HG03159 (cell line): Measurements from ENCODE around the gene BICD1.
"Not testable (repeated sequence)": the region's sequence is repeated elsewhere in the genome, so short reads cannot be mapped to it uniquely, and the experiment has no call there.

Experiments used
- ATAC-seq: cut with Tn5 transposase; IDR thresholded peaks from one replicate; pipeline ENCODE4 v1.9.1; 2021; ENCODE audit warnings: mild to moderate bottlenecking, moderate library complexity; ENCODE audit not compliant: unreplicated experiment

BICD1 gene

DNA sequence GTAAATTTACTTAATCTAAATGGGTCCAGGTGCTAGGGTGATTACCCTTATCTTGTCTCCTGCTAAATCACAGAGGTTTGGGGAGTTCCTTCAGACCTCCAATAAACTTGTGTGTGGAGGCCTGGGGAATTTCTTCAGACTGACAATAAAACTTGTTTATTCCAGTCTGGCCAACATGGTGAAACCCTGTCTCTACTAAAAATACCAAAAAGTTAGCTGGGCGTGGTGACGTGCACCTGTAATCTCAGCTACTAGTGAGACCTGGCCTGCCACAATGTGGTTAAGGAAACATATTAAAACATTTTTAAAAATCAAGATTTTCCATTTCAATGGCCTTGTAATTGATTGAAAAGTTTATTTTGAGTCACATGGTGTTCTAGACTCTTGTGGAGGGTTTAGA lies 165.8 kb downstream of the BICD1 start:
- no peak for ATAC-seq

DNA sequence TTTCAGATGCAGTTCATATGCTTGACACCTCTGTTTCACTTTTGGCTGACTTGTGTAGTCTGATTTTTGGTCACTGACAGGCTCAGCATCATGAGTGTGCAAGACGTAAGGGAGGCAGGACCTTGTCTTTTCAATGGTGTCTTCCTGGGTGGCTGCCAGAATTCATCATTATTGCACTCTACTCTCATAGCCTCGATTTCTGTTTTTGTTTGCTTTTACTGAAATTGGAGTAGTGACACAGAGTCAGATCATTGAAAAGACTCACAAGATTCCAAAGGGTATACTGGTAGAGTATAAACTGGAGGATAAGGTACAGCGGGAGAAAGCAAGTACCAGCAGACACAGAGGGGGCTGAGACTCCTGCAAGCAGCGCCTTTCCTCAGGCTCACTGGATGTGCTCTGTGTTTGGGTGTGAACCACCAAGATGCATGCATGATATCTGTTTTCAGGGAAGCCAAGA lies 166.4 kb downstream of the BICD1 start:
- peak; percentile 53 for ATAC-seq

DNA sequence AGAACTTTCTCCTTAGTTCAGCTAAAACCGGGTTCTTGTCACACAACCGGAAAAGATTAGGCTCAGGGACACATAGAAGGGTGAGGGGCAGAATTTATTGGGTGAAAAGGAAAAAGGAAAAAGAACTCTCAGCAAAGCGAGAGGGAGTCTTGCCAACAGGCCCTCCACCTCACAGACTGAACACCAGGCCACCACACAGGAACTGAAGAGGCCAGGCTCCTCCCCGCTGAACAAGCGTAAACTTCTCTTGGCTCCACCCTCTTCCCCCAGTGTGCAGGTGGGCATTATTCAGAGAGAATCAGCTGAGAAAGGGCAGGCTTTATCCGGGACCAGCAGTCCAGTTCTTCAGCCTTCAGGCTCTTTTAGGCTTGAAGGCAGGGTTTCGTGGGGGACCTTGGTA lies 167.1 kb downstream of the BICD1 start:
- peak; percentile 83 for ATAC-seq

DNA sequence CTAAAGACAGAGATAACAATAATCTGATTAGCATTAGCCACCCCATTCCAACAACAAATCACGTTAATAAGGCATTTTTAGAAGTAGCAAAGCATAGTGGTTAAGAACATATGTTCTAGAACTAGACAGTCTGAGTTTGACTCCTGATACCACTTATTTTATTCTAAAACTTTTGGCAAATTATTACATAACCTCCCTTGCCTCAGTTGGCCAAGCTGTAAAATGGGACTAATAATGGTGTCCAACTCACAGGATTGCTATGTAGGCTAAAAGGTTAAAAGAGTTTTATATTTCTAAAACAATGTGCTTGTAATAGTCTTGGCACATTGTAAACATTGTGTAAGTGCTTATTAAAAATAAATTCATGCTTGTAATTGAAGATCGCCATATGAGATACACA lies 168.0 kb downstream of the BICD1 start:
- ATAC-seq, result no peak

DNA sequence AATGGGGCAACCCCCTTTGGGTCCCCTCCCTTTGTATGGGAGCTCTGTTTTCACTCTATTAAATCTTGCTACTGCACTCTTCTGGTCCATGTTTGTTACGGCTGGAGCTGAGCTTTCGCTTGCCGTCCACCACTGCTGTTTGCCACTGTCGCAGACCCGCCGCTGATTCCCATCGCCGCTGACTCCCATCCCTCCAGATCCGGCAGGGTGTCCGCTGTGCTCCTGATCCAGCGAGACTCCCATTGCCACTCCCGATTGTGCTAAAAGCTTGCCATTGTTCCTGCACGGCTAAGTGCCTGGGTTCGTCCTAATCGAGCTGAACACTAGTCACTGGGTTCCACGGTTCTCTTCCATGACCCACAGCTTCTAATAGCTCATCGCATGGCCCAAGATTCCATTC lies 168.9 kb downstream of the BICD1 start:
- not testable (repeated sequence) for ATAC-seq

DNA sequence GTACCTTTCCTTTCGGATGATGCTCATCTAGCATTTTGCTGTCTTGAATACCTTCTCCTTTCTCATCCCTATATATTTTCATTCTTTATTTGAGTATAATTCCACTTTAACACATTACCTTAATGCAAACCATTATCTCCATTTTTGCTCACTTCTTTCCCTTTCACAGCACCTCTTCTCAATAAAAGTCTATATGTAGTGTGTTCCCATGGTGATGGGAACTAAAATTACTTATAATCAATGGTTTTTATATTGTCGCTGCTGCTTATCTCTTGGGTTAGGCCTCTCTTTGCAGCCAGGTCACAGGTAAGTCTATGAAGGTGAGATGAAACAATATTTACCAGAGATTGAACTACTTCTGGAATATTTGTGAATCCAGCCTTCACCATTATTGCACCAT lies 171.1 kb downstream of the BICD1 start:
- ATAC-seq, result no peak

DNA sequence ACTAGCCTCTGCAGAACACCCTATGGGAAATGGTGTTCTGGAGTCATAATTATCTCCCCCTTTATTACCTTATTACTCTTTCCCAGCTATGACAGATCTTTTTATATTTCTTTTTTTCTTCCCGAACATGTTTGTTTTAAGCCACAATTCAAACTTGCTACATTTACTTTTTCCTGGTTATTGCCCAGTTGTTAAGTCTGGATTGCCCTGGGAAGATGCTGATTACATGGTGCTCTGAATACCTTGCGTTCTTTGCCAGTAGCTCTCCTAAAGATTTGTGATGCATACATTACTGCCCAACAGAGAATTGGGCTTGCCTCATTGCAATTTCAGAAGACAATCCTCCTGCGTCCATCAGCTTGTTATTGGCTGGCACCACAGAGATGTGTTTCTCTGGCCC lies 174.5 kb downstream of the BICD1 start:
- ATAC-seq, result no peak

DNA sequence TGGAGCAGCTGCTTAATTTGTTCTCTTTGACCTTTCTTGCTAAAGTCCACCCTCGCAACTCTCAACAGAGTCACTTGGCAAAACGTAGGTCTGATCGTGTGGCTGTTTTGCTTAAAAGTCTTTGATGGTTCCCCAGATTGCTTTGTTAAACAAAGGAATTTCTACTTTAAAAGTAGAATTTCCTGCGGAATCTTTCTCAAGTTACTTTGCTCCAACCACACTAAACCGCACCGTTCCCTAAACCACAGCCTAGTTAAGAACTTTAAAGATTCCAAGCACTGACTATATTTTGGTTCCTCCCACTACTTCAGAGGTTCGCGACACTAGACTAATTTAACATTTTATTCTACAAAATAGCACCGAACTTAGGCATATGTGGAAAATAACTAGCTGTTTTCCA lies 177.9 kb downstream of the BICD1 start:
- no peak for ATAC-seq

DNA sequence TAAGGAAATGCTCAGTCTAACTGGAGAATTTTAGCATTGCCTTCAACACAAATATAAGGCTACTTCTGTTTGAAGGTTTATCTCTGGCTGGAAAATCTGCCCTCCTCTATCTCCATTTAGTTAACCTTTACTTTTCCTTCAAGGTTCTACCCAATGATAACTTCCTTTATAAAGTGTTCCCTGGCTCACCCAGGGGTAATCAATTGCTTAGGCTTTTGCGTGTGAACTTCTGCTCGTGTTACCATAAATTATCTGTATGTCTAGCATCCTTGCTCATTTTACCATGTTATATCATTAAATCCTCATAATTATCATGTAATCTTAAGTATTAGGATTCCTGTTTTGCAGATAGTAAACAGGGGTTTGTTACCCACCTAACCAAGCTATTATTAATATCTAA lies 178.4 kb downstream of the BICD1 start:
- ATAC-seq, result no peak

DNA sequence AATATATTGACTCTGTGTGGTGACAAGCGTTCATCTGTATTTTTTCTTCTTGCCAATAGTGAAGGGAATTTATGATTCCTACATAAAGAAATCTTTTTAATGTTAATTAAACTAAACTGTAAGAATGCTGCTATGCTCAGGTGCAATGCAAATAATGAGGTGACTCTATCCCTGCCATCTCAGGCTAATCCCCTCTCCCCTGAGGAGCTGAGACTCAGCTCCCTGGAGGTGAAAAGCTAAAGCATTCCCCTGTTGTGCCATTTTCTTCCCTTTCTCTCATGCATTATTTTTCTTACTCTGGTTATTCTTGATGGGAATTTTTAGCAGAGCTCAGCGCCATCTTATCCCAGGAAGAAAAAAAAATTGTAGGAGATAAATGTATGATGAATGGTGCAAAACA lies 178.8 kb downstream of the BICD1 start:
- ATAC-seq, result no peak

DNA sequence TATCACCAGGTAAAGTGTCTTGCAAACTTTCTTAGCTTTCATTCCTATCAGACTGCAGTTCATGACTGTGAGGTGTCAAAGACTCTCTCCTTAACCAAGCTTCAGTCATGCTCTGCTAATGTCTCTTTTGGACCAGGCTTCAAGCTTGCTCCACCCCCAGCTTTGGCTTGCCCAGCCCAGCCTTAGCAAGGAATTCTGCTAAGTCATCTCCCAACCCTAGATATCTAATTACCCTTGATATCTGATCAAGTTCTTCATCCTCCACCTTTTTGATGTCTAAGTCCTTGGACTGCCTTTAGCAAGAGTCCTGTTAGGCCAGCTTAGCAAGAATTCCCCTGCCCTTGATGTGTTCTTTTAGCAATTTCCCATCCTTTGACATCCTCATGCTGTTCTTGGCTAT lies 183.8 kb downstream of the BICD1 start:
- no peak for ATAC-seq

DNA sequence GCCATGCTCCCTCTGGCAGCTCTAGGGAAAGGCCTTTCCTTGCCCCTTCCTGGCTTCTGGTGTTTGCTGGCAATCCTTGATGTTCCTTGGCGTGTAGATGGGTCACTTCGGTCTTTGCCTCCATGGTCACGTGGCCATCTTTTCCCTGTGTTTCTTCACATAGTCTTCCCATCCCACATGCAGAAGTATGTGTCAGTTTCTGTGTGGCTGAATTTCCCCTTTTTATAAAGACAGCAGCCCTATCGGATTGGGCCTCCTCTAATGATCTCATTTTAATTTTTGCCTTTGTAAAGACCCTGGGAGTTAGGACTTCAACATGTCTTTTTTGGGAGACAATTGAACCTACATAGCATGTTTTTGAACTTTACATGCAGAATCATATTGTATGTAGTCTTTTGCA lies 185.5 kb downstream of the BICD1 start:
- ATAC-seq, result no peak

DNA sequence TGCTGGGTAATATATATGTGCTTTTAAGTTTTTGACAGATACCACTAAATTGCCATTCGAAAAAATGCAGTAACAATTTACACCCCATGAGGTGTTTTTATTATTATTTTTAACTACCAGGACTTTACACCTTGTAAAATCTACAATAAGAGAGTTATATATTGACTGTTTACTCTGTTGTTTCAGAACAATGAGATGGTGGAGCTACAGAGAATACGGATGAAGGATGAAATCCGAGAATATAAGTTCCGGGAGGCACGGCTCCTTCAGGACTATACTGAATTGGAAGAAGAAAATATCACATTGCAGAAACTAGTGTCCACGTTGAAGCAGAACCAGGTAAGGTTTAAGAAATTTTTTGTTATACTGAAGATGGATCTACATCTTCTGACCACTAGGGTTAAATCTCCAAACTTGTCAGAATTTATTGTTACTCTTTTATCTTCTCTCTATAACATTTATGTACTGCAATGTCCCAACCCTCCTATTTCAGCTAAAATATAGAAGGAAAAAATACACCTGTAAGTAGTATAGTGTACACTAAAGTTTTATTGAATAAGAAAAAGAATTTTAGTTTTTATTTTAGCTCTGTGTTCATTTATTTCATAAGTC lies 187.3 kb downstream of the BICD1 start:
- ATAC-seq, result no peak

DNA sequence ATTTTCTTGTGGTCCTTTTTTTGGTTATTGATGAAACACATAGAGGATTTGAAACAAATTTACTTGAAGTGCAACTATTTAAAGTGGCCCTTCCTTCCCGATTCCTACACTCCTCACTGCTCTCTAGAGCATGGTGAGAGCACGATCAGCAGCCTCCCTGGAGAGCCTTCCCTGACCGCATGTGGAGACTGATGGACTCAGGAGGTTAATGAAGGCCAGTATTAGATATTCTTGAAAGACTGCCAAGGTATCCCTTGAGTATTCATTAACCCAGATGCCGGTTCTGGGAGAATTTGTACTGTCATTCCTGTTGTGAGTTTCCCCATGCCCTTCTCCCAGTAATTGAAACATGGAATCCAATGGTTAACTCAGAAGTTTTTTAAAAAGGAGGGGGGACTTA lies 189.9 kb downstream of the BICD1 start:
- no peak for ATAC-seq

DNA sequence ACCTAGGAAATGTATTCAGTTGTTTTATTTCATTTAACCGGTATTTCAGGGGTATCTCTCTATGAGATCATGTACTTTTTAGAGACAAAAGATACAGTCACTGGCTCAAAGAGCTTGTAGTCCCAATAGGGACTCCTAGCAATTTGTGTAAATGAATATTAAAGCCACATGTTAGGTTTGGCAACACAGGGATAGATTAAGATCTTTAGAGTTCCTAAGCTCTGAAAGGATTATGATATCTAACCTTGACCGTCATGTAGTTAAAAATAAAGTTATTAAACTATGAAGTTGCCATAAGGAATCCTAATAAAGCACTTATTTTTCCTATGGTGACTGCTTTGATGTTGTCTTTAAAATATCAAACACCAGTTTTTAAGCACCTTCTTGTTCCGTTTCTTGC lies 192.3 kb downstream of the BICD1 start:
- no peak for ATAC-seq

DNA sequence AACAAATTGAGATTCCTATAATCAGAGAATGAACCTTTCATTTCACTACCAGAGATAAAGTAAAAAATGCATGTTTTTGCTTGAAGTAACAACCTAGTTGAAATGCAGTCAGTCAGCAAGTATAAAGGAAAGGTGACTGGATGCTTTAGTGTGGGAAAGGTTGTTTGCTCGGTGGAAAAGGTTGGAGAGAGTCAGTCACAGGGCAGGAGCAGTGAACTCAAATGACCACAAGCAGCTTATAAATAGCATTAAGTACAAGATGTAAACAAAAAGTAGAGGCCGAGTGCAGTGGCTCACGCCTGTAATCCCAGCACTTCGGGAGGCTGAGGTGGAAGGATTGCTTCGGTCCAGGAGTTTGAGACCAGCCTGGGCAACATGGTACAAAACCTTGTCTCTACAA lies 194.6 kb downstream of the BICD1 start:
- ATAC-seq, result no peak

DNA sequence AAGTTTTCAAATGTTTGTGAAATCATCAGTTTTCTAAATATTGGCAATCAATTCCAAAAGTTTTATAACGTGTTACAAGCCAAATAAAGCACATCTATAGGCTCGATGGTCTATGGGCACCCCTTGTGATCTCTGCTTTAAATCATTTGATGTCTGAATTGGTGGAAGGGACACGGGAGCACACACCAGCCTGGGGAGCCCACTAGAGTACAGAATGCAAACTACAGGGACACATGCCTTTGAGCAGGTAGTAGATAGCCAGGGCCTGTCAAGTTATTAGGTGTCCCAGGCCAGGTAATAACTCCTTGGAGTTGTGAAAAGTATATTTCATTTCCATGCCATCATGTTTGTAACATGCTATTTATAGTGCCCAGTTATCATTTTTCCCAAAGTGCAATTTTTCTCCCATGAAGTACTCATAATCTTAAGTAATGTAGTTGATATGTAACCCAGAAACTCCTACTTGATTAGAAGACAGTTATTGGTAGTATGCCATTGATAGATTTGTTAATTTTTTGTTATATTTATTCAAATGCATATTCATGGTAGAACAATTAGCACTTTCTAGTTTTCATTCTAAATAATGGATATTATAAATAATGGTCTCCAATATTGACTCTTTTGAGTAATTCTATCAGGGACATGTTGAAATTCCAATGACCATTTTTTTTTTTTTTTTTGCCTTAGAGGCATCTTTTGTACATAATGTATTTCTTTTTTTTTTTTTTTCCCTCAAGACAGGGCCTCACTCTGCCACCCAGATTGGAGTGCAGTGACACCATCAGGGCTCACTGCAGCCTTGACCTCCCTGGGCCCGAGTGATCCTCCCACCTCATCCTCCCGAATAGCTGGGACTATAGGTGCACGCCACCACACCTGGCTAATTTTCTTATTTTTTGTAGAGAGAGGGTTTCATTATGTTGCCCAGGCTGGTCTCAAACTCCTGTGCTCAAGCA lies 195.8 kb downstream of the BICD1 start:
- ATAC-seq, result peak; percentile 89

DNA sequence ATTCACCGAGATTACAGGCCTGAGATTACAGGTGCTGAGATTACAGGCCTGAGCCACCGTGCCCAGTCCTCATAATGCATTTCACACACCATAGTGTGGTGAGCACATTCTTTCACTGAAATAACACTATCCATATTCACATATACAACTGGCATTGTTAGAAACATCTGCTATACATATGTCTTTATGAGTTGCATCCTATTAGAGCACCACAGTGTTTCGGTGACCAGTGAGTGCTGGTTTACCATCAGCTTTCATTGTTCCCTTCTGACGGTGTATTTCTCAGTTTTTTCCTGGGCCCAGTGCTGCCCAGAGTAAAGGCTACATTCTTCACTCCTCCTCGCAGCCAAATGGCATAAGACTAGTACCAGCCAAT lies 196.5 kb downstream of the BICD1 start:
- no peak for ATAC-seq

DNA sequence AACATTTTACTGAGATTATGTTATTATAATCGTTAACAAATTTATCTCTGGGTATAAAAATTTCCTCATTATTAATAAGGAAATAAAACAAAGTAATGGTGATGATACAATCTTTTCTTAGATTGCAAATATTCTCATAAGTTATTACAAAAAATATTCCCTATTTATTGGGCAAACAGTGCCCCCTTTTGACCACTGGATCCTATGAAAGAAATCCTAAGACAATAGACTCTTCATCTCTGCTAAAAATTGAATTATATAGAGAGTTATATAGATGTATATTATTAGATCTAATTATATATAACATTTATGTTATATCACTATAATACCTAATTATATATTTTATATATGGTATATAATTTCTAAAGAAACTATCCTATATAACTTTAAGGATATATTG lies 198.5 kb downstream of the BICD1 start:
- ATAC-seq, result no peak

DNA sequence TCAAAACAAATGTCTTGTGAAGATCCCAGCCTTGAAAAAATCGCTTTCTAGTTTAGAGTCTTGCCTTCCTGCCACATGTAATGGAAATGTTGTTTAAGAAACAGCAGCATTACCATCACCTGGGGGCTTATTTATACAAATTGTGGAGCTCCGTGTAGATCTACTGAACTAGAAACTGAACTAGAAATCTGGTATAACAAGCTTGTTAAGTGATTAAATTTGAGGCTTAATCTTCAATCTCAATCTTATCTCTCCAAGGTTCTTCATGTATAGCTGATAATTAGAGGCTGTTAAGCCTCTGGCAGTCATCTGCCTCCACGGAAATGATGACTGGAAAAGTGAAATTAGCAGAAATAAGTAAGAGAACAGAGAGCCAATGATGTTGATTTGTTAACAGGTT lies 200.7 kb downstream of the BICD1 start:
- ATAC-seq, result no peak

DNA sequence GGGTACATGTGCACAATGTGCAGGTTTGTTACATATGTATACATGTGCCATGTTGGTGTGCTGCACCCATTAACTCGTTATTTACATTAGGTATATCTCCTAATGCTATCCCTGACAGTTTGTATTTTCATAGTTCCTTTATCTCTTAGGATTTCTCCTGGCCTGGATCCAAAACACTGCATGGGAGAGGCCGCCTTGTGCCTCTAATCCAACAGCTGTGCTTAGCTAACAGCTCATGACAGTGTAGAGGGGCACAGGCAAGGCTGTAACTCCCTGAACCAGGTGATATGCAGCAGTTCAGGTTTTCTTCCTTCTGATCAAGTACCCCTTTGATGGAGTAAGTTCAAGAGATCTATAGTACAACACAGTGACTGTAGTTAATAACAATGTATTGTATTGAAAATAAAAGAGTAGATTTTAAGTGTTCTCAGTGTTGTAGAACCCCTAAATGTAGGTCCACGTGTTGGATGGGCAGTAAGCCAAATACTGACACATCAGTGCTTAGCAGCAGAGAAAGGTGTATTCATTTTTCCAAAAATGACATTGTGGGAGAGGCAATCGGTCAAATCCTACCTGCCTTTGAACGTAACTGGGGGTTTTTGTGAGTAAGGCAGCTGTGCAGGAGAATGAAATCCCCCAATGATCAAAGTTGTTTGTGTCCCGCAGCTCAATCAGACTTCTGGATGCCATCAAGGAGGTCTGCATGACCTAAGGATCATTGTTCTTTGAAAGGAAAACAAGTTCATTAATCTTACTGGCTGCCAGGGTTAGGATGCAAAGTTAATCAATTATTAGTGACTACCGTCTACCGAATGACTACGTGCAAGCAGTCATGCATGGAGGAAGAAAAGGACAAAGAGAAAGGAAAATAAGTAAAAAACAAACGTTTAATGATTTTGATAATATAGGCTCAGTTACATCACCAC lies 203.4 kb downstream of the BICD1 start:
- no peak for ATAC-seq
